B cell (primary cell): ENCODE data around the gene ARSA. TPM values are rescaled to one million over a fixed set of nuclear protein-coding genes. Genes with fewer than 3 reads are reported as not detected.

Experiments
- ATAC-seq: fragments of 200-7000 bp; cut with Tn5 transposase; one replicate; pipeline ENCODE4 v1.10.0; 2021; ENCODE audit warnings: low read depth, mild to moderate bottlenecking, moderate number of reproducible peaks, moderate library complexity
- CTCF ChIA-PET: fragments of 350-600 bp; sonication (Branson Sonifier 250); formaldehyde crosslinking; loops from one replicate; lab custom pipeline; 2021; ENCODE audit warnings: antibody characterized with exemption, inconsistent platforms; lab: Charles Lee
- POLR2A ChIA-PET: fragments of 350-600 bp; sonication (Branson Sonifier 250); formaldehyde crosslinking; loops from one replicate; lab custom pipeline; 2021; ENCODE audit warnings: antibody characterized with exemption; lab: Charles Lee
- DNase-seq: peaks from one replicate; pipeline ENCODE4 v3.0.0; 2013
- H2AFZ ChIP-seq: 2 replicates; pipeline ENCODE4 v1.6.1; 2012; ENCODE audit warnings: mild to moderate bottlenecking, low read depth, low read length; ENCODE audit not compliant: insufficient read depth, poor library complexity, severe bottlenecking
- H3K27ac ChIP-seq, 2 donors: 1 replicate in 1 of 2; 2 replicates in 1 of 2; pipeline ENCODE4 v1.5.1; 2012 to 2013; ENCODE audit warnings: low read length in 2 of 2, mild to moderate bottlenecking in 2 of 2, moderate library complexity in 1 of 2
- H3K27me3 ChIP-seq, 4 experiments: fragments of 200-600 bp in 1 of 4; sonication (generic) in 1 of 4; replicated peaks in 1 of 4; 1 replicate in 2 of 4; 2 replicates in 2 of 4; pipeline versions ENCODE4 v1.6.1 to v1.7.0; 2013 to 2016; ENCODE audit warnings: low read length in 3 of 4, mild to moderate bottlenecking in 2 of 4, mixed read lengths in 1 of 4, moderate library complexity in 1 of 4; ENCODE audit not compliant: insufficient read depth in 4 of 4, control insufficient read depth in 3 of 4; ENCODE audit errors: control extremely low read depth in 1 of 4
- H3K36me3 ChIP-seq, 2 experiments: replicated peaks in 1 of 2; 1 replicate in 1 of 2; 2 replicates in 1 of 2; pipeline versions ENCODE4 v1.6.1 to v1.7.1; 2013; ENCODE audit warnings: low read length in 1 of 2; ENCODE audit not compliant: insufficient read depth in 2 of 2, control insufficient read depth in 1 of 2; ENCODE audit errors: control extremely low read depth in 1 of 2, extremely low read depth in 1 of 2
- H3K4me1 ChIP-seq, 2 donors: fragments of 200-600 bp in 1 of 2; sonication (generic) in 1 of 2; 1 replicate in 1 of 2; 2 replicates in 1 of 2; pipeline versions ENCODE4 v1.5.1 to v1.6.1; 2013 to 2017; ENCODE audit warnings: low read length in 2 of 2; ENCODE audit not compliant: control insufficient read depth in 2 of 2, insufficient read depth in 2 of 2
- H3K4me2 ChIP-seq: replicated peaks from 2 replicates; pipeline ENCODE3; 2012; ENCODE audit warnings: mild to moderate bottlenecking, low read depth, low read length; ENCODE audit not compliant: poor library complexity, severe bottlenecking
- H3K4me3 ChIP-seq, 5 experiments: fragments of 200-600 bp in 1 of 5; sonication (generic) in 1 of 5; 1 replicate in 3 of 5; 2 replicates in 2 of 5; pipeline versions ENCODE4 v1.5.1 to v1.7.0; 2011 to 2016; ENCODE audit warnings: low read length in 4 of 5, mild to moderate bottlenecking in 4 of 5, low read depth in 2 of 5, control low read depth in 1 of 5, moderate library complexity in 1 of 5; ENCODE audit not compliant: insufficient read depth in 1 of 5; ENCODE audit errors: control extremely low read depth in 1 of 5, extremely low read depth in 1 of 5
- H3K79me2 ChIP-seq: fragments of 200-600 bp; sonication (generic); one replicate; pipeline ENCODE4 v1.6.0; 2016; ENCODE audit warnings: low read length; ENCODE audit not compliant: control insufficient read depth, insufficient read depth
- H3K9ac ChIP-seq: fragments of 200-600 bp; sonication (generic); 2 replicates; pipeline ENCODE4 v1.6.1; 2017; ENCODE audit warnings: mild to moderate bottlenecking, low read length, moderate library complexity
- H3K9me3 ChIP-seq, 3 donors: one replicate each; pipeline versions ENCODE4 v1.6.1 to v1.7.1; 2013; ENCODE audit warnings: low read length in 2 of 3; ENCODE audit not compliant: control insufficient read depth in 2 of 3, insufficient read depth in 1 of 3; ENCODE audit errors: control extremely low read depth in 1 of 3
- H4K20me1 ChIP-seq: 2 replicates; pipeline ENCODE4 v1.6.0; 2012; ENCODE audit warnings: mild to moderate bottlenecking, low read length; ENCODE audit not compliant: insufficient read depth, control insufficient read depth, poor library complexity, severe bottlenecking
- H3K27ac Mint-ChIP-seq: one replicate; pipeline ENCODE4 v1.8.0; 2021; ENCODE audit warnings: mixed read lengths
- H3K27me3 Mint-ChIP-seq: one replicate; pipeline ENCODE4 v1.8.0; 2021; ENCODE audit warnings: mixed read lengths
- H3K4me1 Mint-ChIP-seq: one replicate; pipeline ENCODE4 v1.8.0; 2021; ENCODE audit warnings: mixed read lengths
- H3K4me3 Mint-ChIP-seq: one replicate; pipeline ENCODE4 v1.8.0; 2021; ENCODE audit warnings: mixed read lengths
- H3K9me3 Mint-ChIP-seq: one replicate; pipeline ENCODE4 v1.8.0; 2022; ENCODE audit warnings: mixed read lengths; ENCODE audit not compliant: insufficient read depth
- EZH2 ChIP-seq: IDR thresholded peaks from 2 replicates; pipeline ENCODE4 v1.6.1; 2012; ENCODE audit warnings: borderline replicate concordance, low read depth, mild to moderate bottlenecking, moderate library complexity, low read length; ENCODE audit not compliant: insufficient read depth, poor library complexity, severe bottlenecking
- WGBS: methylation state at CpG from one replicate; pipeline ENCODE4 v1.1.5; 2013; ENCODE audit warnings: missing lambda C conversion rate; ENCODE audit not compliant: insufficient coverage; 5-methylcytosine and 5-hydroxymethylcytosine counted together
- intact Hi-C: fragments of 100-400 bp; cut with micrococcal nuclease; formaldehyde crosslinking; loops from one replicate; pipeline ENCODE4 v1.10.0; 2022
- polyA plus RNA-seq: library from polyadenylated mRNA; depleted of rRNA; stranded (reverse); fragments of >200 nt; gene quantifications from 2 replicates; pipeline ENCODE4 v1.2.3, GENCODE V29; 2012
- total RNA-seq, 2 donors: library from RNA; stranded (reverse); fragments of 120-200 nt in 1 of 2; gene quantifications; 1 replicate in 1 of 2; 2 replicates in 1 of 2; pipeline versions ENCODE4 v1.2.3 to v1.2.4, GENCODE V29; 2013 to 2022
- TF ChIP-seq, protein P1 (sequence below): fragments of 200-600 bp; IDR thresholded peaks from one replicate; pipeline ENCODE4 v1.8.0; 2022; ENCODE audit warnings: antibody characterized with exemption, mild to moderate bottlenecking

Gene ARSA
- total and polyA plus RNA-seq, 2 donors (not counting 1 experiment from before 2014, with no cell fraction given): 82.0 to 128 TPM

DNA sequence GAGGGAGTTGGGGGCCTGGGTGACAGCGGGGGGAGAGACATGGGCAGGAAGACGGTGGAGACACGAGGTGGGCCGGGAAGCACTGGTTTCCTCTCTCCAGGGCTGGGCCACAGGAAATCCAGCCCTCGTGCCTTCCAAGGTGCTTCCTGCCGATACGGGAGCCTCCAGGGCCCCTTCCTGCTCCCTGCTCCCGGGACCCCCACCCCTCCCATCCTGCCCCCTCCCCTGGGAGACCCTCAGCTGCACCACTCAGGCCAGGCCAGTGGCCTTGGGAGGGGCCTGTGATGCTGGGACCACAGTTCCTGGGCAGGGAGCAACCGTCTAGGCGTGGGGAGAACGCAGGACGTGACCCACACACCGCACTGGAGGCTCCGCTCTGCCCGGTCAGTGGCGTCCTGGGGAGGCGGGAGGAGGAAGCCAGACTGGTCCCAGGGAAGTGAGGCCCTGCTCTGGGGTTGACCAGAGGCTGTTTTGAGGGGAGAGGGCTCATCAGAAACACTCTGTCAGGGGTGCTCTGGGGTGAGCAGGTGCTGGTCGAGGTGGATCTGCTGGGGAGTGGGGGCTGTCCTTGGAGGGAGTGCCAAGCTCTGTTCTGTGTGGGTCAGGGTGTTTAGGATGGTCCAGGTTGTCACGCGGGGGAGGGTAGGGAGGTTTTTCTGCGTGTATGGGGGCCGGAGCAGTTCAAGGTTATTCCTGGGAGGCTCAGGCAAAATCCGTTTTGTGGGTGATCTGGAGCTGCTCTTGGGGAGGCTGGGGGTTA is 44.7 kb upstream of the ARSA start, which contains the start of gene SHANK3:
Gene SHANK3 (plus strand): TSS at position 353 of the 760 bp plus-strand sequence.
- Histone ChIP-seq H3K4me3 (peak within 1 kb of the TSS in 4 of 5 experiments; percentile 26 to 47 (median 43)), H3K4me1 (peaks cover 20 to 25% of the 10 kb centered on the region in 2 donors), H3K4me2 (peak within 1 kb of the TSS; percentile 90), H4K20me1 (no peaks in the 10 kb centered on the region), H2AFZ (peak within 1 kb of the TSS; percentile 21), H3K9ac (peak within 1 kb of the TSS; percentile 56), H3K36me3 (no peaks in the 10 kb centered on the region), H3K79me2 (no peaks in the 10 kb centered on the region), H3K9me3 (peaks cover 0 to 25% (median 0%) of the 10 kb centered on the region in 3 donors), H3K27ac (no peak within 1 kb of the TSS), H3K27me3 (peaks cover 0 to 53% (median 28%) of the 10 kb centered on the region in 4 experiments)
- TF ChIP-seq, protein P1, sequence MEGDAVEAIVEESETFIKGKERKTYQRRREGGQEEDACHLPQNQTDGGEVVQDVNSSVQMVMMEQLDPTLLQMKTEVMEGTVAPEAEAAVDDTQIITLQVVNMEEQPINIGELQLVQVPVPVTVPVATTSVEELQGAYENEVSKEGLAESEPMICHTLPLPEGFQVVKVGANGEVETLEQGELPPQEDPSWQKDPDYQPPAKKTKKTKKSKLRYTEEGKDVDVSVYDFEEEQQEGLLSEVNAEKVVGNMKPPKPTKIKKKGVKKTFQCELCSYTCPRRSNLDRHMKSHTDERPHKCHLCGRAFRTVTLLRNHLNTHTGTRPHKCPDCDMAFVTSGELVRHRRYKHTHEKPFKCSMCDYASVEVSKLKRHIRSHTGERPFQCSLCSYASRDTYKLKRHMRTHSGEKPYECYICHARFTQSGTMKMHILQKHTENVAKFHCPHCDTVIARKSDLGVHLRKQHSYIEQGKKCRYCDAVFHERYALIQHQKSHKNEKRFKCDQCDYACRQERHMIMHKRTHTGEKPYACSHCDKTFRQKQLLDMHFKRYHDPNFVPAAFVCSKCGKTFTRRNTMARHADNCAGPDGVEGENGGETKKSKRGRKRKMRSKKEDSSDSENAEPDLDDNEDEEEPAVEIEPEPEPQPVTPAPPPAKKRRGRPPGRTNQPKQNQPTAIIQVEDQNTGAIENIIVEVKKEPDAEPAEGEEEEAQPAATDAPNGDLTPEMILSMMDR: no peak
- no peak for TF ChIP-seq EZH2
- peaks cover 52% of the 10 kb centered on the region for H3K27me3 Mint-ChIP-seq
- peak within 1 kb of the TSS; percentile 77 for H3K4me3 Mint-ChIP-seq
- H3K27ac Mint-ChIP-seq: no peak within 1 kb of the TSS
- ChIA-PET CTCF (no interaction called here), POLR2A (interaction anchor here (0.7 kb wide), 1 partner anchor 1012 kb away, joined by 3 read pairs; no protein-coding TSS in a partner anchor)
- 12% methylated on average over 17 of the region's 23 CpGs for WGBS
- H3K4me1 Mint-ChIP-seq: peaks cover 17% of the 10 kb centered on the region
- ATAC-seq: no peak
- no peaks in the 10 kb centered on the region for H3K9me3 Mint-ChIP-seq
- no peak for DNase-seq
- intact Hi-C loops: no loop called here

- no peak overlapping the region for H3K27ac ChIP-seq
- intact Hi-C loops: no loop called here
- no peaks in the 10 kb centered on the region for H3K79me2 ChIP-seq
- no peak for DNase-seq
- CTCF ChIA-PET: no interaction called here
- H3K27me3 Mint-ChIP-seq: peaks cover 52% of the 10 kb centered on the region
- peaks cover 17% of the 10 kb centered on the region for H3K4me1 Mint-ChIP-seq
- no peak for TF ChIP-seq EZH2
- TF ChIP-seq, protein P1: no peak
- POLR2A ChIA-PET: interaction anchor here (0.7 kb wide), 1 partner anchor 94 kb away, joined by 3 read pairs; the partner anchor contains the start of gene CPT1B
- 27% methylated on average over 6 of the region's 8 CpGs for WGBS
- H3K4me1 ChIP-seq: peaks cover 20 to 25% of the 10 kb centered on the region in 2 donors
- no peak overlapping the region for H3K4me3 ChIP-seq
- no peaks in the 10 kb centered on the region for H3K36me3 ChIP-seq
- H3K27ac Mint-ChIP-seq: no peak overlapping the region
- H2AFZ ChIP-seq: no peak overlapping the region
- H3K4me2 ChIP-seq: no peak overlapping the region
- H3K4me3 Mint-ChIP-seq: no peak overlapping the region
- H3K9me3 Mint-ChIP-seq: no peaks in the 10 kb centered on the region
- H3K9me3 ChIP-seq: peaks cover 0 to 25% (median 0%) of the 10 kb centered on the region in 3 donors
- ATAC-seq: no peak
- H3K27me3 ChIP-seq: peaks cover 0 to 58% (median 28%) of the 10 kb centered on the region in 4 experiments
- H3K9ac ChIP-seq: no peak overlapping the region
- no peaks in the 10 kb centered on the region for H4K20me1 ChIP-seq
These were observed 44.1 kb upstream of the ARSA start for GRCh38 chr22:50672041-50672440.
